GM21723 (cell line): ENCODE data around the gene LHPP.

Source experiments
- ATAC-seq: cut with Tn5 transposase; IDR thresholded peaks from one replicate; pipeline ENCODE4 v1.9.1; 2021; ENCODE audit warnings: mild to moderate bottlenecking, moderate library complexity; ENCODE audit not compliant: unreplicated experiment

The LHPP gene

GRCh38 chr10:124520558-124521428 lies 59.2 kb downstream of the LHPP start:
- no peak for ATAC-seq

GRCh38 chr10:124521429-124521871 lies 59.8 kb downstream of the LHPP start:
- no peak for ATAC-seq

- no peak for ATAC-seq
Observed at GRCh38 chr10:124522131-124522932, 60.7 kb downstream of the LHPP start.

GRCh38 chr10:124522933-124523871 lies 61.6 kb downstream of the LHPP start:
- no peak for ATAC-seq

GRCh38 chr10:124523901-124524300 lies 62.3 kb downstream of the LHPP start:
- ATAC-seq, result no peak

- no peak for ATAC-seq
Observed at GRCh38 chr10:124524991-124525653, 63.5 kb downstream of the LHPP start.

- ATAC-seq, result no peak
Observed at GRCh38 chr10:124525751-124526600, 64.4 kb downstream of the LHPP start.

- no peak for ATAC-seq
Observed at GRCh38 chr10:124526621-124527267, 65.1 kb downstream of the LHPP start.

GRCh38 chr10:124527874-124528395 lies 66.3 kb downstream of the LHPP start:
- ATAC-seq, result no peak

- ATAC-seq, result peak; percentile 6
Observed at GRCh38 chr10:124529661-124530214, 68.1 kb downstream of the LHPP start.

- peak; percentile 92 for ATAC-seq
Observed at GRCh38 chr10:124530215-124530665, 68.6 kb downstream of the LHPP start.

GRCh38 chr10:124530816-124531215 lies 69.2 kb downstream of the LHPP start:
- no peak for ATAC-seq

GRCh38 chr10:124532106-124532641 lies 70.6 kb downstream of the LHPP start:
- ATAC-seq, result no peak

GRCh38 chr10:124532788-124533187 lies 71.2 kb downstream of the LHPP start:
- no peak for ATAC-seq

GRCh38 chr10:124533266-124533665 lies 71.6 kb downstream of the LHPP start:
- no peak for ATAC-seq

GRCh38 chr10:124534231-124534798 lies 72.7 kb downstream of the LHPP start:
- ATAC-seq, result no peak

GRCh38 chr10:124534826-124535601 lies 73.4 kb downstream of the LHPP start:
- no peak for ATAC-seq
